ENCODE measurements around the gene NOC4L.

DNA sequence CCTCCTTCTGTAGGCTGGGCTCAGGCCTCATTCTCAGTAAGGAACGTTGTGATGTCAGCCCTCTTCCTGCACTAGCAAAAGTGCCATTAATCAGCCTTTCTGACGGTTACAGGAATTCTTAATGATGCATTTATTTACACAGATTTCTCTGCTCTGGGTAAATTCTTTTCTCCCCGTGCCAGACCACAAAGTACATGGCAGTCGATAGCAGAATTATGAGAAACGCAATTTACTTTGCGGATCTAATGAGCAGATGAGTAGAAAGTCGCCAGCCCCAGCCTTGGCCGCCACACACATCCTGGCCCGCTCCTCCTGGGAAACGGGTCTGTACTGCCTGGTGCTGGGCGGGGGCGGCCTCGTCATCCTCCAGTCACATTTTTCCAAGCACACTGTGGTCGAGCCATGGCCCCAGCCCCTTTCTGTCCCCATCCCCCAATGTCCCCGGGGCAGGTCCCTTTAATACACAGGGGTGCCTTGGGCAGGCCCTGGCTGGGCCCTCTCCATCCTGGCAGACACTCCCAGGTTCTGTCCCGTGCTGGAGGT lies 25.9 kb downstream of the NOC4L start:
- TF ChIP-seq, protein P1, sequence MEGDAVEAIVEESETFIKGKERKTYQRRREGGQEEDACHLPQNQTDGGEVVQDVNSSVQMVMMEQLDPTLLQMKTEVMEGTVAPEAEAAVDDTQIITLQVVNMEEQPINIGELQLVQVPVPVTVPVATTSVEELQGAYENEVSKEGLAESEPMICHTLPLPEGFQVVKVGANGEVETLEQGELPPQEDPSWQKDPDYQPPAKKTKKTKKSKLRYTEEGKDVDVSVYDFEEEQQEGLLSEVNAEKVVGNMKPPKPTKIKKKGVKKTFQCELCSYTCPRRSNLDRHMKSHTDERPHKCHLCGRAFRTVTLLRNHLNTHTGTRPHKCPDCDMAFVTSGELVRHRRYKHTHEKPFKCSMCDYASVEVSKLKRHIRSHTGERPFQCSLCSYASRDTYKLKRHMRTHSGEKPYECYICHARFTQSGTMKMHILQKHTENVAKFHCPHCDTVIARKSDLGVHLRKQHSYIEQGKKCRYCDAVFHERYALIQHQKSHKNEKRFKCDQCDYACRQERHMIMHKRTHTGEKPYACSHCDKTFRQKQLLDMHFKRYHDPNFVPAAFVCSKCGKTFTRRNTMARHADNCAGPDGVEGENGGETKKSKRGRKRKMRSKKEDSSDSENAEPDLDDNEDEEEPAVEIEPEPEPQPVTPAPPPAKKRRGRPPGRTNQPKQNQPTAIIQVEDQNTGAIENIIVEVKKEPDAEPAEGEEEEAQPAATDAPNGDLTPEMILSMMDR (conservative IDR thresholded peaks at IDR 0.05; ENCODE audit: low read depth, low read length) = no peak
- no peak for TF ChIP-seq CHD1 (IDR thresholded peaks at IDR 0.05; ENCODE audit: low read depth, low read length)
- no peak for TF ChIP-seq SMC3 (IDR thresholded peaks at IDR 0.05; ENCODE audit: low read depth, low read length)
- TF ChIP-seq FOS (IDR thresholded peaks at IDR 0.05; ENCODE audit: low read depth, low read length) = no peak
- TF ChIP-seq, protein P2, sequence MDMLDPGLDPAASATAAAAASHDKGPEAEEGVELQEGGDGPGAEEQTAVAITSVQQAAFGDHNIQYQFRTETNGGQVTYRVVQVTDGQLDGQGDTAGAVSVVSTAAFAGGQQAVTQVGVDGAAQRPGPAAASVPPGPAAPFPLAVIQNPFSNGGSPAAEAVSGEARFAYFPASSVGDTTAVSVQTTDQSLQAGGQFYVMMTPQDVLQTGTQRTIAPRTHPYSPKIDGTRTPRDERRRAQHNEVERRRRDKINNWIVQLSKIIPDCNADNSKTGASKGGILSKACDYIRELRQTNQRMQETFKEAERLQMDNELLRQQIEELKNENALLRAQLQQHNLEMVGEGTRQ (IDR thresholded peaks at IDR 0.05; ENCODE audit: low read depth, low read length) = no peak
- no peak for TF ChIP-seq RFX5 (IDR thresholded peaks at IDR 0.05; ENCODE audit: low read depth, low read length)
- no peak for TF ChIP-seq POLR2A (IDR thresholded peaks at IDR 0.05; ENCODE audit: low read depth, low read length)
- TF ChIP-seq RAD21 (IDR thresholded peaks at IDR 0.05; ENCODE audit: low read length) = no peak
- no peak for TF ChIP-seq NFE2L2 (IDR thresholded peaks at IDR 0.05; ENCODE audit: low read depth, low read length)
- TF ChIP-seq MAFK (IDR thresholded peaks at IDR 0.05; ENCODE audit: low read depth, low read length) = no peak
- TF ChIP-seq MAZ (IDR thresholded peaks at IDR 0.05; ENCODE audit: borderline replicate concordance, low read depth, low read length) = no peak
